Mammary epithelial cell (primary cell): ENCODE data around the gene CHD1L.

Experiments
- EZH2 ChIP-seq: IDR thresholded peaks from 2 replicates; pipeline ENCODE4 v1.6.1; 2012; ENCODE audit warnings: low read length, inconsistent platforms, borderline replicate concordance
- TF ChIP-seq, protein P1 (sequence below), 2 donors: IDR thresholded peaks in 1 of 2; conservative IDR thresholded peaks in 1 of 2; 2 replicates each; pipeline ENCODE4 v1.5.1; 2011 to 2012; ENCODE audit warnings: inconsistent platforms in 2 of 2, low read length in 2 of 2, mild to moderate bottlenecking in 2 of 2, control low read depth in 1 of 2, low read depth in 1 of 2; ENCODE audit not compliant: insufficient read depth in 1 of 2; ENCODE audit errors: extremely low read depth in 1 of 2

DNA sequence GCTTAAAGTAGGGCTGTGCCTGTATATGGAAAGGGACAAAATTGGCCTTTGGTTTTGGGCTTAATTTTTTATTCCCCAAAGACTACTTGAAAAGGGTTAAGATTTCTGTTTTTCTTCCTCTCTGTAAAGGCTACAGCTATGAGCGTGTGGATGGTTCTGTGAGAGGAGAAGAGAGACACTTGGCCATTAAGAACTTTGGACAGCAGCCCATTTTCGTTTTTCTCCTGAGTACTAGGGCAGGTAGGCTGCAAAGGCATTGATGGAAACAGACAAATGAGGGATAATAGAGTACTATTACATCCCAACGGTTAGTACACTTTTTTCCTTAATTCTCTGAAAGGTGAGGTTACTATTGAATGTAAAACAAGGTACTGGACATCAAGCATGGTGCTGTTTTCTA, 29.6 kb downstream of the CHD1L start:
- TF ChIP-seq, protein P1, sequence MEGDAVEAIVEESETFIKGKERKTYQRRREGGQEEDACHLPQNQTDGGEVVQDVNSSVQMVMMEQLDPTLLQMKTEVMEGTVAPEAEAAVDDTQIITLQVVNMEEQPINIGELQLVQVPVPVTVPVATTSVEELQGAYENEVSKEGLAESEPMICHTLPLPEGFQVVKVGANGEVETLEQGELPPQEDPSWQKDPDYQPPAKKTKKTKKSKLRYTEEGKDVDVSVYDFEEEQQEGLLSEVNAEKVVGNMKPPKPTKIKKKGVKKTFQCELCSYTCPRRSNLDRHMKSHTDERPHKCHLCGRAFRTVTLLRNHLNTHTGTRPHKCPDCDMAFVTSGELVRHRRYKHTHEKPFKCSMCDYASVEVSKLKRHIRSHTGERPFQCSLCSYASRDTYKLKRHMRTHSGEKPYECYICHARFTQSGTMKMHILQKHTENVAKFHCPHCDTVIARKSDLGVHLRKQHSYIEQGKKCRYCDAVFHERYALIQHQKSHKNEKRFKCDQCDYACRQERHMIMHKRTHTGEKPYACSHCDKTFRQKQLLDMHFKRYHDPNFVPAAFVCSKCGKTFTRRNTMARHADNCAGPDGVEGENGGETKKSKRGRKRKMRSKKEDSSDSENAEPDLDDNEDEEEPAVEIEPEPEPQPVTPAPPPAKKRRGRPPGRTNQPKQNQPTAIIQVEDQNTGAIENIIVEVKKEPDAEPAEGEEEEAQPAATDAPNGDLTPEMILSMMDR (conservative IDR thresholded peaks at IDR 0.05 in 1 of 2, IDR thresholded peaks at IDR 0.05 in 1 of 2; ENCODE audit: extremely low read depth in 1 of 2, insufficient read depth in 1 of 2, low read depth in 1 of 2, low read length in 2 of 2) = no peak
- no peak for TF ChIP-seq EZH2
